H9 (cell line): Measurements from ENCODE around the gene MBNL1. TPM values are rescaled to one million over a fixed set of nuclear protein-coding genes. Genes with fewer than 3 reads are reported as not detected.

Experiments used
- DNase-seq: peaks from one replicate; pipeline ENCODE4 v3.0.0-alpha.2; 2017
- H2AFZ ChIP-seq: one replicate; pipeline ENCODE4 v1.6.1; 2013; ENCODE audit warnings: mild to moderate bottlenecking, low read length, control low read depth, moderate library complexity
- H2AK5ac ChIP-seq: 2 replicates; pipeline ENCODE4 v1.6.1; 2013; ENCODE audit warnings: low read length, control low read depth, mixed read lengths; ENCODE audit not compliant: insufficient read length
- H2BK120ac ChIP-seq: one replicate; pipeline ENCODE4 v1.6.1; 2013; ENCODE audit warnings: low read depth, mild to moderate bottlenecking, low read length, control low read depth, inconsistent platforms; ENCODE audit not compliant: poor library complexity, severe bottlenecking
- H2BK12ac ChIP-seq: 2 replicates; pipeline ENCODE4 v1.6.1; 2013; ENCODE audit warnings: low read length, control low read depth, mixed read lengths, low read depth; ENCODE audit not compliant: insufficient read length
- H2BK15ac ChIP-seq: 2 replicates; pipeline ENCODE4 v1.6.1; 2013; ENCODE audit warnings: low read depth, low read length, control low read depth
- H2BK20ac ChIP-seq: one replicate; pipeline ENCODE4 v1.6.1; 2013; ENCODE audit warnings: low read depth, mild to moderate bottlenecking, low read length, control low read depth, inconsistent platforms; ENCODE audit not compliant: poor library complexity, severe bottlenecking
- H2BK5ac ChIP-seq: 2 replicates; pipeline ENCODE4 v1.6.1; 2013; ENCODE audit warnings: low read length, control low read depth, mixed read lengths; ENCODE audit not compliant: insufficient read length
- H3K14ac ChIP-seq: 2 replicates; pipeline ENCODE4 v1.6.1; 2013; ENCODE audit warnings: low read length, control low read depth; ENCODE audit not compliant: insufficient read depth
- H3K18ac ChIP-seq: 2 replicates; pipeline ENCODE4 v1.6.1; 2013; ENCODE audit warnings: low read depth, mild to moderate bottlenecking, mixed read lengths, low read length, control low read depth; ENCODE audit not compliant: insufficient read length
- H3K23ac ChIP-seq: 2 replicates; pipeline ENCODE4 v1.6.1; 2013; ENCODE audit warnings: low read length, control low read depth, mixed read lengths, low read depth; ENCODE audit not compliant: insufficient read length
- H3K23me2 ChIP-seq: 2 replicates; pipeline ENCODE4 v1.6.1; 2013; ENCODE audit warnings: low read depth, mild to moderate bottlenecking, mixed read lengths, low read length, control low read depth; ENCODE audit not compliant: insufficient read length, poor library complexity, severe bottlenecking
- H3K27ac ChIP-seq: 2 replicates; pipeline ENCODE4 v1.5.1; 2013; ENCODE audit warnings: low read length, control low read depth, mixed read lengths, low read depth; ENCODE audit not compliant: insufficient read length
- H3K27me3 ChIP-seq: 2 replicates; pipeline ENCODE4 v1.6.1; 2013; ENCODE audit warnings: low read length, control low read depth, inconsistent platforms; ENCODE audit not compliant: insufficient read depth
- H3K4ac ChIP-seq: 2 replicates; pipeline ENCODE4 v1.6.1; 2013; ENCODE audit warnings: low read depth, mild to moderate bottlenecking, control low read depth, inconsistent platforms, low read length, moderate library complexity
- H3K4me1 ChIP-seq: 2 replicates; pipeline ENCODE4 v1.6.1; 2013; ENCODE audit warnings: low read length, control low read depth, inconsistent platforms; ENCODE audit not compliant: insufficient read depth
- H3K4me2 ChIP-seq: 2 replicates; pipeline ENCODE4 v1.6.1; 2013; ENCODE audit warnings: low read length, control low read depth, mixed read lengths; ENCODE audit not compliant: insufficient read length, insufficient read depth
- H3K56ac ChIP-seq: 2 replicates; pipeline ENCODE4 v1.6.1; 2013; ENCODE audit warnings: low read depth, mild to moderate bottlenecking, mixed read lengths, low read length, control low read depth; ENCODE audit not compliant: insufficient read length
- H3K79me1 ChIP-seq: 2 replicates; pipeline ENCODE4 v1.6.1; 2013; ENCODE audit warnings: low read depth, mild to moderate bottlenecking, moderate library complexity, low read length, control low read depth, inconsistent platforms; ENCODE audit not compliant: insufficient read depth, poor library complexity, severe bottlenecking
- H3K79me2 ChIP-seq: 2 replicates; pipeline ENCODE4 v1.6.1; 2013; ENCODE audit warnings: low read length, control low read depth, inconsistent platforms; ENCODE audit not compliant: insufficient read depth
- H3K9ac ChIP-seq: 2 replicates; pipeline ENCODE4 v1.6.1; 2013; ENCODE audit warnings: low read length, control low read depth, mixed read lengths; ENCODE audit not compliant: insufficient read length; ENCODE audit errors: extremely low read depth
- H3K9me3 ChIP-seq: one replicate; pipeline ENCODE4 v1.6.1; 2013; ENCODE audit warnings: low read depth, low read length, inconsistent platforms; ENCODE audit not compliant: control insufficient read depth
- H3T11ph ChIP-seq: one replicate; pipeline ENCODE4 v1.6.1; 2013; ENCODE audit warnings: mild to moderate bottlenecking, low read length, control low read depth, inconsistent platforms
- H4K20me1 ChIP-seq: one replicate; pipeline ENCODE4 v1.6.1; 2013; ENCODE audit not compliant: control insufficient read depth, insufficient read length, insufficient read depth
- H4K5ac ChIP-seq: 2 replicates; pipeline ENCODE4 v1.6.1; 2013; ENCODE audit warnings: low read depth, mild to moderate bottlenecking, mixed read lengths, low read length, control low read depth; ENCODE audit not compliant: insufficient read length
- H4K8ac ChIP-seq: replicated peaks from 2 replicates; pipeline ENCODE4 v1.6.1; 2013; ENCODE audit warnings: low read length, control low read depth, mixed read lengths, low read depth; ENCODE audit not compliant: insufficient read length
- H4K91ac ChIP-seq: 2 replicates; pipeline ENCODE4 v1.6.1; 2013; ENCODE audit warnings: low read depth, mild to moderate bottlenecking, moderate library complexity, mixed read lengths, low read length, control low read depth; ENCODE audit not compliant: insufficient read length
- H3K27ac Mint-ChIP-seq, 3 experiments: 2 replicates in 2 of 3; 3 replicates in 1 of 3; pipeline ENCODE4 v1.8.0; 2020 to 2021; ENCODE audit warnings: mixed read lengths in 3 of 3, mild to moderate bottlenecking in 1 of 3, moderate library complexity in 1 of 3
- H3K27me3 Mint-ChIP-seq: 2 replicates; pipeline ENCODE4 v1.8.0; 2021; ENCODE audit warnings: low read depth, mild to moderate bottlenecking, moderate library complexity, mixed read lengths
- H3K36me3 Mint-ChIP-seq, 3 experiments: 2 replicates in 2 of 3; 3 replicates in 1 of 3; pipeline ENCODE4 v1.8.0; 2020 to 2021; ENCODE audit warnings: low read depth in 3 of 3, mixed read lengths in 3 of 3; ENCODE audit not compliant: insufficient read depth in 1 of 3
- H3K4me1 Mint-ChIP-seq, 2 experiments: 2 replicates each; pipeline ENCODE4 v1.8.0; 2020; ENCODE audit warnings: mixed read lengths in 2 of 2
- H3K4me3 Mint-ChIP-seq, 2 experiments: 2 replicates in 1 of 2; 3 replicates in 1 of 2; pipeline ENCODE4 v1.8.0; 2020 to 2021; ENCODE audit warnings: mild to moderate bottlenecking in 2 of 2, mixed read lengths in 2 of 2, moderate library complexity in 1 of 2
- H3K9me3 Mint-ChIP-seq, 2 experiments: 2 replicates in 1 of 2; 3 replicates in 1 of 2; pipeline ENCODE4 v1.8.0; 2020; ENCODE audit warnings: mild to moderate bottlenecking in 2 of 2, mixed read lengths in 2 of 2, moderate library complexity in 1 of 2
- CTCF ChIP-seq: fragments of 200-600 bp; sonication (generic); conservative IDR thresholded peaks from 3 replicates; pipeline ENCODE4 v1.8.0; 2021; ENCODE audit warnings: antibody characterized with exemption, mild to moderate bottlenecking
- WGBS: extraction: QIAGEN DNeasy Blood & Tissue Kit; methylation state at CpG from one replicate; pipeline ENCODE4 v1.1.7; 2013; ENCODE audit warnings: missing lambda C conversion rate, low lambda C conversion rate, mixed read lengths; ENCODE audit not compliant: insufficient read length; ENCODE audit errors: extremely low coverage; 5-methylcytosine and 5-hydroxymethylcytosine counted together
- total RNA-seq: library from RNA; stranded (reverse); gene quantifications from 2 replicates; pipeline ENCODE4 v1.2.1, GENCODE V29; 2021

MBNL1 gene
- total RNA-seq, 1 experiment from 2014 or later, result 14.9 TPM

DNA sequence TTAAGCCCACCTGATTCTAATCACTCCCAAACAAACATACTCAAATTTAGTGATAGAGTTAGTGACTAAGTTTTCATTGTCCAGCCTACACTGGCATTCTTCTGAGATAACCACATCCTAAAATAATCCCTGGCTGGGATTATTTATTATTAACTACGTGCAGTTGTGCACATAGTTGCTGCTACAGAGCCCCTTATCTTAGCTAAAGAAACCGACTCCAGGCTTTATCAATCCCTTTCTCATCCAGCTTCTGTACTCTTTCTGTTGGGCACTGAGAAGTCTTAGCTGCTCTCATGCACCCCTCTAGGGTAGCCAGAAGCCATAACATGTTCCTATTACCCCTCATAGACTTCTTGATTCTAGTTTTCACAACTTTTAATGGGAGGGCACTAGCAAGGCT lies 208.7 kb downstream of the MBNL1 start:
- no peaks in the 10 kb centered on the region for H3K9me3 ChIP-seq
- no peak overlapping the region for H4K8ac ChIP-seq
- H4K91ac ChIP-seq, result no peak overlapping the region
- no peaks in the 10 kb centered on the region for H3K27me3 Mint-ChIP-seq
- H3K4me1 ChIP-seq, result 0 out of 2 replicates have a peak, but pooled peaks cover 1% of the 10 kb centered on the region
- no peak overlapping the region for H2BK15ac ChIP-seq
- H3K18ac ChIP-seq, result no peak overlapping the region
- no peak overlapping the region for H4K5ac ChIP-seq
- DNase-seq, result no peak
- no peaks in the 10 kb centered on the region for H4K20me1 ChIP-seq
- peaks cover 27 to 29% of the 10 kb centered on the region in 2 experiments for H3K9me3 Mint-ChIP-seq
- no peak overlapping the region for H3K4me2 ChIP-seq
- H3K27me3 ChIP-seq, result no peaks in the 10 kb centered on the region
- TF ChIP-seq CTCF, result no peak
- H2AK5ac ChIP-seq, result no peak overlapping the region
- H3K23ac ChIP-seq, result no peak overlapping the region
- no peak overlapping the region for H3K4ac ChIP-seq
- no peak overlapping the region for H3K56ac ChIP-seq
- H3K79me2 ChIP-seq, result no peaks in the 10 kb centered on the region
- H3K27ac ChIP-seq, result no peak overlapping the region
- H3K4me3 Mint-ChIP-seq, result no peak overlapping the region
- no peaks in the 10 kb centered on the region for H3K79me1 ChIP-seq
- no peak overlapping the region for H3T11ph ChIP-seq
- no peak overlapping the region for H2AFZ ChIP-seq
- no peak overlapping the region for H3K9ac ChIP-seq
- H2BK20ac ChIP-seq, result no peak overlapping the region
- H3K4me1 Mint-ChIP-seq, result peaks cover 1 to 2% of the 10 kb centered on the region in 2 experiments; a peak in 3 of 4 replicates
- H2BK12ac ChIP-seq, result no peak overlapping the region
- no CpG with 5 or more reads among the region's 2 CpGs for WGBS
- no peak overlapping the region for H3K14ac ChIP-seq
- no peak overlapping the region for H2BK120ac ChIP-seq
- no peak overlapping the region for H2BK5ac ChIP-seq
- H3K23me2 ChIP-seq, result no peaks in the 10 kb centered on the region
- peaks cover 0 to 26% (median 6%) of the 10 kb centered on the region in 3 experiments; a peak in 5 of 7 replicates for H3K36me3 Mint-ChIP-seq
- H3K27ac Mint-ChIP-seq, result no peak overlapping the region
